NCI-H146 treated with DMSO at 0.1 percent for 48 hours (cell line): Measurements from ENCODE around the gene GLT6D1.

Source experiments
- DNase-seq: peaks from one replicate; lab custom pipeline; 2025; ENCODE audit not compliant: unreplicated experiment; lab: John Stamatoyannopoulos, UW

Gene GLT6D1

GRCh38 chr9:135609366-135609955 lies 29.9 kb downstream of the GLT6D1 start:
- DNase-seq = no peak

DNA sequence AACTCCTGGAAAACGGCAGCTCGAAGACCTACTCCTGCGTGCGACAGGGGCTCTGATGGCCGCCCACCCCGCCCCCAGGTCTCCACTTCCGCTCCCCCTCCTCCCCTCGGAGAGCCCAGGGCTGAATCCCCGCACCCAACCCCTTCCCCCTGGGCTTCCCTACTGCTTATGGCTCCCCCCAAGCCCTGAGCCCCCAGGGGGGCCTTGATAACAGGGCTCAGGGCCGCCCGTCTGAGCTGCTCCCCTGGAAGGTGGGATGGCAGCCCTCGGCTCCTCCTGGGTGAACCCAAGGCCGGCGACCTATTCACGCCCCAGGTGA lies 30.4 kb downstream of the GLT6D1 start:
- no peak for DNase-seq

DNA sequence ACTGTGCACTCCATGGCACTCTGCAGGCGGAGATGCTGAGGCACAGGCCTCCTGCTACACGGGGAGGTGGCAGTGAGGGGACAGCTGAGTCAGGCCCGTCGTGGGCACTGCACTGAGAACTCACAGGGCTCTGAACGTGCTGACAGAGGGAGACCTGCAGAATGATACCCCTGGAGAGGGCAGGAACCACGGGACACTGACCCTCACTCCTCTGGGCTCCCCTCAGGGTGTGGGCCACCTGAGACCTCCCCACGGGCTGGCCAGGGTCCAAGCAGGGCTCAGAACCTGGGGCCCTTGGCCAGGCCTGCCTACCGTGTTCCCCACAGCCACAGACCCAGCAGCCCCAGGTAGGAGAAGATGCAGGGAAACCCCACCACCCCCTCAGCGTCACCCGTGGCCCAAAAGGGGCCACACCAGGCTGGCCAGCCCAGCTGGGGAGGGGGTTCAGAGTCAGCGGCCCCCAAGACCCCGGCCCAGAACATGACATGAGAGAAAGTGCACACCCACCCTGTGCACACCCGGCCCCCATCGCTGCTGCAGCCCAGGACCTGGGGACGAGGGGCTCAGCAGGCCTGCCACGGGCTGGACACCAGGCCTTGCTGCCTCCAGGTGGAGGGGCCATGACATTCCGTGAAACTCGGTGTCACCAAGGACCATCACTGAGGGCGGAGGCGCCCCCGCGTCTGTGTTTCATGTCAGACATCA lies 30.9 kb downstream of the GLT6D1 start:
- DNase-seq = no peak

DNA sequence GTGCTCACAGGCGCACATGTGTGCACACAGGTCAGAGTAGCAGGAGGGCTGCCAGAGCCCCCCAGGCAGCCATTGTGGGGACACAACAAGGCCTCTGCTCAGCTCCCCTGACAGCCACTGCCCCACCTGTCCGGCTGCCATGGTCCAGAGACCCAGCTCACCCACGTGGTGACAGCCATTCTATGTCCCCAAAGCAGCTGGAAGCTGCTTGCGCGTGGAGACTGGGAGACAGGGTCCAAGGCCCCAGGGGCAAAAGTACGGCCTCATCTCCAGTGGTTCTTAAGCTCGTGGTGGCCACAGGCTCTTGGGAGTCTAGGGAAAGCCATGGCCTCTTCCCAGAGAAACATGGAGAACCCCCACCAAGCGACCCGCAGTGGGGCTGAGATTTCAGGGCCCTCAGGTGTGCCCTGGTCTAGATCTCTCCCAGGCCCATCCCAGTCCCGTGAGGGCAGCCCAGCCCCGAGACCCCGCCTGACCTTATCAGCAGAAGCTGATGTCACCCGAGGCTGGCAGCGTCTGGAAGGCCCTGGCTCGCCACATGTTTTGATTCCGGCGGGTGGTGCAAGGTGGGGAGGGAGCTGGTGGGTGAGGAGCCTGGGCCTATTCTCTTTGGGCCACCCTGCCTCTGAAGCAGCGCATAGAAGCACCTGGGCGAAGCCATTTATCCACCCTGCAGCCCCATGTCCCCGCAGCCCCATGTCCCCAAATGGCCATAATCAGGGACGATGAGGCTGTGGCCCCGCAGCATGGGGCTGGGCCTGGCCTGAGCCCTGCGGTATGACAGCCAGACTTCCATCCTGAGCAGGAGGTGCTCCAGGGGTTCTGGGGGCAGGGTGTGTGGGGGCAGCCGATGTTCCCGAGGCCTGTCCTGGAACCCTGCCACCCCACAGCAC lies 31.7 kb downstream of the GLT6D1 start:
- DNase-seq = no peak

- DNase-seq = no peak
Observed at GRCh38 chr9:135606885-135607259, 32.5 kb downstream of the GLT6D1 start.

DNA sequence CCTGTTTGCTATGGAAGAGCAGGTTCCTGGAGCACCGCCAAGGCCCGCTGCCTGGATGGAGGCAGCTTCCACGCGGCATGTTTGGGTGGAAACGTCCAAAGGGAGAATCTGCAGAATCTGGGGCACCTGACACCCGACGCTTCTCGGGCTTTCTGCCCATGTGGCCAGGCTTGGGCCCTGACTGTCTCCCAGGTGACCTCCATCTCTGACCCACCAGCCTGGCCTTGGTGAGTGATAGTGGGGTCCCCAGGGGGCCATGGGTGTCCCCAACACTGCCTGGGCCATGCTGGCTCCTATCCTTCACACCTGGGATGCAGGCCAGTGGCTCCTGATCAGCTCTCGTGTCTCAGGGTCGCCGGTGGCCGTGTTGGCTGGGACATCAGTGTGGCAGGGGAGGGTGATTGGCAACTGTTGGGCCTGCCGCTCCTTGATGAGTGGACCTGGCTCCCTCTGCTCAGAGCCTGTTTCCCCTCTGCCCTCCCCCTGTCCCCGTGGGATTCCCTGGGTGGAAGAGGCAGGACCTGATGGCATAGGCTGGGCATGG lies 34.0 kb downstream of the GLT6D1 start:
- DNase-seq = no peak

- no peak for DNase-seq
Observed at GRCh38 chr9:135604437-135605237, 34.7 kb downstream of the GLT6D1 start.

- no peak for DNase-seq
Observed at GRCh38 chr9:135602789-135603481, 36.4 kb downstream of the GLT6D1 start.

DNA sequence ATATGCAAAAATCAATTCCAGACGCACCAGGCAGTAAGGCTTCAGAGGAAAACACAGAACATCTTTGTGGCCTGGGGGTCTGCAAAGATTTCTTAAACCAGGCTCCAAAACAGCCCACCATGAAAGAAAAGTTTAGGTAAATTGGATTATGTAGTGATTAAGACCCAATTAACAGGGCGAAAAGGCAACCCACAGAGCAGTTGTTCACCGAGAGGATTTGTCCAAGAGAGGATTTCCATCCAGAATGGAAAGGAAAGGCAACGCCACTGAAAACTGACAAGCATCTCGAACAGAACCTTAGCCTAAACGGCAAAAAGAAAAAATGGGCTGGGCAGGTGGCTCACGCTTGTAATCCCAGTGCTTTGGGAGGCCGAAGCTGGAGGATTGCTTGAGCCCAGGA lies 37.4 kb downstream of the GLT6D1 start:
- no peak for DNase-seq

- DNase-seq = no peak
Observed at GRCh38 chr9:135600296-135600817, 39.0 kb downstream of the GLT6D1 start.

- no peak for DNase-seq
Observed at GRCh38 chr9:135596211-135596610, 43.1 kb downstream of the GLT6D1 start.

- no peak for DNase-seq
Observed at GRCh38 chr9:135592625-135593024, 46.7 kb downstream of the GLT6D1 start.

GRCh38 chr9:135592331-135592590 lies 47.1 kb downstream of the GLT6D1 start:
- DNase-seq = no peak

DNA sequence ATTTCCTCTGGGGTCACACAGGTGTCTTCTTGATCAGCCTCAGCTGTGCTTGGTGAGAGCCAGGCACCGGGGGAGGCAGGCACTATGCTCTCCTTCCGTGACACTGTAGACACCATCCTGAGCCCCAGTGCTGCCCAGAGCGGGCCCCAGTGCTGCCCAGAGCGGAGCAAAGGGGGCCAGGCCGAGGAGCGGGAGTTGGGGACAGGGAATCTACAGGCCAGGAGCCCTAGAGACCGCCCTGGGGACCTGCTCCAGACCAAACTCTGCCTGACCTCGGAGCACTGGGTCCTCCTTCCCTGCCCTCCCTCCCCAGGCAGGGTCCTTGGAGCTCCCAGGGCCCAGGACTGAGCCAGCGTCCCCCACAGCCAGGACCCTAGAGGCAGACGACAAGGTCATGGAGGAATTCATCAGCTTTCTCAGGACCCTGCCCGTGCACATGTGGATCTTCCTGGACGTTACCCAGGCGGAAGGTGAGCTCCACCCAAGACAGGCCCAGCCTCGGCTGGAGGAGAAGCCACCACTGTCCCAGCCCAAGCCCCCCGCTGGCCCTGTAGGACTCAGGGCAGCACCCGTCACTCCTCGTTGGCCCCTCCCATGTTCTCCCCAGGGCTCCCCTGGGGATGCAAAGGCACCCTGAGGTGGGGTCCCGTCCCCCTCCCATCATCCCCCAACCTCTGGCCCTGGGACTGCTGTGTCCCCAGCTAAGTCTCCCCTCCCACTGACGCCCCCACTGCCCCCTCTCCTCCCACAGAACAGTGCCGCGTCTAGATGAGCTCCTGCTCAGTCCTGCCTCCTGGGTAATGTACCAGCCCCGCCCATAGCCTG lies 47.6 kb downstream of the GLT6D1 start:
- no peak for DNase-seq

DNA sequence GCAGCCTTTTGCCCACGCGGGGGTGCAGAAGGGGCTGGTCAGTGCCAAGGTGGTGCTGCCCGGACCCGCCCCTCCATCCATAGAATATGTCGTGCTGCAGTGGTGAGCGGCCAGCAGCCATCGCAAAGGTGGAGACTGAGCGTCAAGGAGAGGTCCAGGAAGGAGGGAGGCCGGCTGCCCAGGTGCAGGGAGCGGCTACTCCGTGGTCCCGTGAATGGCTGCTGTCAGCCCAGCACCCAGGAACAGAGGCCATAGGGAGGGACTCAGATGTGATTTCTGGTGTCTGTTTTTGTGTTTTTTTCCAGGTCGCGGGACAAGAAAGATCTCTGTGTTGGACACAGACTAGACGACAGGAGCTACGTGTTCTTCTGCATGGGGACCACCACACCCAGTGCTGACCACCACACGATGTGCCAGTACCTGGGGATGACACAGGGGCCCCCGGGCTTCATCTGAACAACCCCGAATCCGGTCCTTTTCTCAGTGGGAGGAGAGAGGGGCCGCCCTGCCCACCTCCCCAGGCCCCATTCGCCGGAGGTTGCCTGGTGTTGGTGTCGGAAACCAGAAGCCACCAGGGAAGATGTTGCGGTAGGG lies 48.8 kb downstream of the GLT6D1 start:
- no peak for DNase-seq

DNA sequence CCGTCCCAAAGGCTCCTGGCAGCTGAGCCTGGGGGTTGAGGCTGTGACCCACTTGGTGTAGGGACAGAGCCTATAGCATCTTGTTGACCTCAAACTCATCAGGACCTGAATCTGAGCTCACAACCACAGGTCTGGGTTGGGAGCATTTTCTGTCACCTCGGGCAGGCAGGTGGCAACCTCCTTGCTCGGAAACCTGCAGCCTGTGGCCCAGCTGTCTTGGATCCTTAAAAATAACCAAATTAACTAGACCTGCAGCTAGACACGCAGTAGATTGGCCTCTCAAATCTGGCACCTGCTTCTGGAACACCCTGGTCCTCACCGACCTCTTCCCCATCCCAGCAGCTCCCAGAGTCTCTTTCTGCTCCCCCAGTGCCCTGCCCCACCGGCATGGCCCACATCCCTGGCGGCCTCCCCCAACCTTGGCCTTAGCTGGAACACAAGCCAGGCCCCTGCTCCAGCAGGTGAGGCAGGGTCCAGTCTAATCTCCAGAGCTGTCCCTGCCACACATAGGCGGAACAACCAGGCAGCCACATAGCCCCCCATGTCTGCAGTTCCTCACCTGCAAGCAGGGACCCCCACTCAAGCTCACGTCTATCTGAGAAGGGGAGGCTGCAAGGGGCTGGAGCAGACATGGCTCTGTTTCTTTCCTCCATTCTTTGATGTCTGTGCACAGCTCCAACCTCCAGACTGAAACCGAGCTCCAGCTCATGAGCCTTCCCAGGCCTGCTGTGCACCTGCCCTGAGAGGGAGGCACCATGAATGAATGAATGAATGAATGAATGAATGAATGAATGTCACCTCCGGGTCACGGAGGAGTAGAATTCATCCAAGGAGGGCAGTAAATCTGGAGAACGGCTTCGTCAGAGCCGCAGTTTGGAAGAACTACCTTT lies 49.5 kb downstream of the GLT6D1 start:
- no peak for DNase-seq

DNA sequence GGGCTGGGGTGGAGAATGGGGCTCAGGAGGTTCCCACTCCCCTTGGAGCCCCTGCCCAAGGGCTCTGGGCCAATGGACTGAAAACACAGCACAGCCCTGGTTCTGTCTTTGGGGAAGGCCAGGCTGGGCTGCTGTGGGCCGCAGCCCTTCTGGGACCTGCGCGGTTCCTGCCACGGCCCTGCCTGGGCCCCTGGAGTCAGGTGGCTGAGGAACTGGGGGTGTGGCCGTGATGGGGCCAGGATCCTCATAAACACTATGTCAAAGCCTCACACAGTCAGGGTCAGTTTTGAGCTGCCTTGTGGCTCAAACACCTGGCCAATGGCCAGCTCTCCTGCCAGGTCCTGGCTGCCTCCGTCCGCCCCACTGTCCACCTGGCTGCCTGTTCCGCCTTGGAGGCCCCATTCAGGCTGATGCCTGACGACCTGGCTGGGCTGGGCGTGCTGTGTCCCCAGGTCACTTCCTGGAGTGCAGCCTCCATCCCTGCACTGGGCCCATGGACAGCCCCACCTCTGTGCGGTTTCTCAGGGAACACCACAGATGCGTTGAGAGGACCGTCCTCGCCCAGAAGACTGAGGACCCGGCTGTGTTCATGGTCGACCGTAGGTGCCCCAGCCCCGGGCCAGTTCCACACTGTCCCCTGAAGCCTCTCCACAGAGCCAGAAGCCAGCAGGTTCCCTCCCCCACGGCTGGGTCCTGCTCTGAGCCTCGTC lies 50.3 kb downstream of the GLT6D1 start:
- no peak for DNase-seq

DNA sequence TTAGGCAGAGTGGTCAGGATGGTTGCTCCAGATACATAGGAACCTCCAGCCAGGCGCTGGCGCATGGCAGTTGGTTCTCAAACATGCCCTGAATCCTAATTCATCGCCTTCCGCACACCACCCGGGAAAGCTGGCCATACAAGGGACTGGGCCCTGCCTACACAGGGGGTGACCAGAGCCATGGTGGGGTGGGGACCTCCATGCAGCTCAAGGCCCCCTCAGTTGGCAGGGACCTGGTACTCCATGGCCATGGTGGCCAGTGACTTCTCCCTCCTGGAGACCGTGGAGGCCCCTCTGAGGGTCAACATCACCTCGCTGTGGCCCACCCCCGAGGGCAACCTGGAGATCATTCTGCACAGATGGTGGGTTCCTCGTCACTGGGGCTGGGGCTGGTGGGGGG lies 51.0 kb downstream of the GLT6D1 start:
- no peak for DNase-seq
